Right ventricle myocardium superior (tissue), 1 donor: Measurements from ENCODE around the gene THSD7A. TPM values are rescaled to one million over a fixed set of nuclear protein-coding genes. Genes with fewer than 3 reads are reported as not detected.
A peak's percentile ranks its signal among the peaks of the same experiment; 100 is the strongest.

Experiments used
- ATAC-seq: fragments of 200-7000 bp; cut with Tn5 transposase; one replicate; pipeline ENCODE4 v1.9.1; 2020; ENCODE audit warnings: mild to moderate bottlenecking; ENCODE audit not compliant: poor library complexity
- DNase-seq: peaks from one replicate; pipeline ENCODE4 v3.0.0-alpha.2; 2020
- intact Hi-C: fragments of 100-400 bp; cut with DNase I; formaldehyde crosslinking; loops from one replicate; pipeline ENCODE4 v1.11.2; 2022
- total RNA-seq: library from RNA; stranded (reverse); fragmentation: NEBNext Ultra II Directional; extraction: Animal tissue kit (Norgen Biotek cat#: 25700); gene quantifications from one replicate; pipeline ENCODE4 v1.2.1, GENCODE V29; 2021
- donor health status: DM: no; HTN: yes; CAD: no; lungs with severe emphysema.

The THSD7A gene
- total RNA-seq, 1 donor from 2014 or later: 0.70 TPM

DNA sequence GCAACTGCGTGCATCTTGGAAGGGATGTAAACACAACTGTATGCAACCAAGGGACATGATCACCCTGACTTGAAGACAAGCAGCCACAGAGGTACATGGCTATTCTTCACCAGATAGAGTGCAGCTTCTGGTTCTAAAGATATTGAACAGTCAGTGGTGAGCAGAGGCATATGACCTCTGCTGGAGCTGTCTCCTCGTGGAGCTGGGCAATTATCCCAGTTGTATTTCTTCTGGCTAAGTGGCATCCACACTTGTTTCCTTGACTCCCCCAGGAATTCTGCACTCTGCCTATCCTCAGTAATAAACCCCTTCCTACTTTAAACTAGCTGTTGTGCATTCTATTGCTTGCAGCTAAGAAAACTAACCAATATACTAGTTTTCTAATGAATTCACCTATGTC lies 216.8 kb downstream of the THSD7A start:
- intact Hi-C loops: no loop called here
- no peak for DNase-seq
- ATAC-seq: no peak

DNA sequence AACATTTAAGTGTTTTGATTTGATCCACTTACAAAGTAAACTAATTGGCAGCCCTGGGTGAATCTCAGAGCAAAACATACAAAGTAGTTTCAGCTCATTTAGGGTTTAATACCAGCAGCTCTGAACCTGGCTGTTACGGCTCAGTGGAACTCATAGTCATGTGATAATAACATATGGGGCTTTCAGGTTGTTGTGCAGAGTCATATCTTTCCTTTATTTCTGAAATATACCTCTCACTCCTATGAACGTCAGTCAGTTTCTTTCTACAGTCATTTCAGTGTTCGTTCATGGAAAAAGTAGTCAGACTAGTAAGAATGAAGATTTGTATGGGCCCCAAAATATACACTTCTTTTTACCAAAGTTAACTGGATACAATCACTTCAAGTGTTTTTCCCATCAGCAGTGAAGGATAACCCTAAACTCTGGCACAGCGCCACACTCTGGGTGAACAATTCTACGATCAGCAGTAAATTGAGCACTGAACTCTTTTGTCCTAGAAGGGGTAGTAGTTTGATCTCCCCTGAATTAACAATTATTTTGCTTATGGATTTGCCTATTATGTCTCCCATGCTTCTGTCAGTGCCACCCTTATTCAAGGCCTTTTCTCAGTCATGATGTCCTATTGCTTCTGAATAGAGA lies 218.6 kb downstream of the THSD7A start:
- ATAC-seq (no peak), DNase-seq (no peak)
- intact Hi-C loops: no loop called here

DNA sequence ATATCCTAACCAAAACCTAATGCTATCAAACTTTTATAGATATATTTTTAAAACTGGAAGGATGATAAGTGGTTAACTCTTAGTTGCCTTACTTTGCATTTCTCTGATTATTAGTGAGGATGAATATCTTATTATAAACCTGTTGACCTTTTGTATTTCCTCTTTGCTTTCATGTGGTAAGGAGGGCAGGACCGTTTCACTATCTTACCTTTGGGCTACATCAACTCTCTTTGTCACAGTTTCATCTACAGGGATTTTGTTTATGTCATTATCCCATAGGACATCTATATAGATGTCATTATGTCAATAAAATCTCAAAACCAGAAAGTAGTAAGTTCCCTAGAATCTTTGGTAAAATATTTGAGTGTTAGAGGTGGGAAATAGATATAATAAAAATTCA lies 219.3 kb downstream of the THSD7A start:
- DNase-seq (no peak), ATAC-seq (no peak)
- intact Hi-C loops: no loop called here

DNA sequence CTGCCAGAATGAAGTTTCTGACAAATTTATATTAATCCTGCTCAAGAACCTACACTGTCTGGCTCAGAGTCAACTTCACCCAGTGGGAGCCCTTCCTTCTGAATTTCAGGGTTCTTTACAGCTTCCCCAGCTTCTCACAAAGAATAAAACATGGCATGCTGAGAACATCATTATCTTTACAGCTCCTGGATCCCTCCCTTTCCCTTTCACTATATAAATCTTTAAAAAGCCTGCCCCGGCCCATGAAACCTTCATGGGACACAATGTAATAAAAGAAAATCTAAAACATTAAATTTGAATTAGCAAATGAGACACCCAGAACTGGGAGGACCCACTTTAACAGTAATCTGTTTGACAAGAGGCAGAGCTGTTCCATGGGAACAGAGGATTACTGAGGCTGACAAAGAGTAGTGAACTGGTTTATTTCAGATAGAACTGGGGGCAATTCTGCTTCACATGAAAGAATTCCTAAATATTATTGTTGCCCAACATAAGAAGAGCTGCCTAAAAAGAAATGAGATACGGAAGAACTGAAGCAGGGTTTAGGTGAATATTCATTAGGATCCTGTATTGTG lies 222.8 kb downstream of the THSD7A start:
- ATAC-seq (no peak), DNase-seq (no peak)
- intact Hi-C loops: no loop called here

DNA sequence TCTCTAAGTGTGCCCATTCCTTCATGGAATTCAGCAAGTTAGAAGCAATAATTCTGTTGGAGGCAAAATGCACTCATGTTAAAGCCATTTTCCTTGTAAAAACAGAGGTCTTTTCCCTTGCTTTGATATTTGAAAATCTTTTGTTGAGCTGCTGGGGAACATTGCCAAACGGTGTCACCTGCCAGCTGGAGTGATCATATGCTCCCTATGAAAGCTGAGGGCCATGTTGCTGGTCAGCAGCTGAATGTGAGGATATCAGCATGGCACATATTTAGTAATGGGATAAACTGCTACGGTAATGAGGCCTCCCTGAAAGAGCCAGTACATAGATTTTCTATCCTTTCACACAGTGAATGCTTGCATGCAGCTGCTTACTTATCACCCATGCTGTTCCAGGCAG lies 224.3 kb downstream of the THSD7A start:
- DNase-seq (peak; percentile 49), ATAC-seq (no peak)
- intact Hi-C loops: no loop called here

DNA sequence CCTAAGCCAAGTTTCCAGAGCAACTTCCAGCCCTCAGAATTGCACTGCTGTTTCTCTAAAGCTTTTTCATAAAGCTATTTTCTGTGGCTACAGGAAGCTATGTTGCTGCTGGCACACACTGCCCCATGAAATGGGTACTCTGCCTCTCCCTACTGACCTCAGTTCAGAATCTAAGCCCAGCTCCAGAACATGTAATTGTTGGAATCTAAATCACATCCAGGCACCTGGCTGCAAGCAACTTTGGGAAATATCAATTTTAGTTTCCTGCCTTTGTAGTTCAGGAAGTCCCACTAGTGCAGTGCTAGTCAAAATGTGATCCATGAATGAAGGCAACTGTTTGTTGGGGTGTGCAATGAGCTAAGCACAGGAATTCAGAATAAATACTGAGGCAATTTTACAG lies 226.2 kb downstream of the THSD7A start:
- ATAC-seq: no peak
- DNase-seq: no peak
- intact Hi-C loops: no loop called here

DNA sequence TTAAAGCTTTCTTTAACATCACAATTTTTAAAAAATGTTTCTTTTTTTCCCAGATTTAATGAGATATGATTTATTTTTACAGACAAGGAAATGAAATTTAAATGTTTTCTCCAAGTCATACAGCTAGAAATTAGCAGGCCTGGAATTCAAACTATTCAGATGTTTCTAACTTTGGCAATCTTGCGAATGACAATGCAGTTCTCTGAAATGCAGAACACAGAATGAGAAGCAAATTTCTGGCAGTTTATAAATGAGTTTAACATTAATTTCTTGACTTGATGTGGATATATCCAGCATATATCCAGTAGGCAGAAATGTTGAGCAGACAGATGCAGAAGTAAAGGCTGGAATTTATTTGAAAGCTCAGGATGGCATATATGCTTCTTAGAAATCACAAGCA lies 227.5 kb downstream of the THSD7A start:
- ATAC-seq (no peak), DNase-seq (no peak)
- intact Hi-C loops: no loop called here

DNA sequence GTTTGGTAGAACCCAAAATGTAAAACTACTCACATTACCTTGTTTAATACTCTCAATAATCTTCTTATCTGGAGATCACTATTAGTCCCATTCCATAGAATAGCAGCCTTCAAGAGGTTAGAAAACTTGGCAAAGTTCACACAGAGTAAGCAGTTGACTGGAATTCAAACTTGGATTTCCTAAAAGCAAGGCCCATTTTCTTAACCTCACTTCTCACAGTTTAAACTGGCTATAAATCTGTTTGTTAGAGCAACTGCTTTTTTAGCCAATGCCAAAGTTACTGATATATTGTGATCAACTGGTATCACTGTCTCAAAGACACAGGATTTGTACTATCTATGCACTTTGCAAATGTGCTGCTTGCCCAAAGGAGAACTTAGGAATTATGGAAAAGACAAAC lies 230.2 kb downstream of the THSD7A start:
- DNase-seq (no peak), ATAC-seq (no peak)
- intact Hi-C loops: no loop called here

DNA sequence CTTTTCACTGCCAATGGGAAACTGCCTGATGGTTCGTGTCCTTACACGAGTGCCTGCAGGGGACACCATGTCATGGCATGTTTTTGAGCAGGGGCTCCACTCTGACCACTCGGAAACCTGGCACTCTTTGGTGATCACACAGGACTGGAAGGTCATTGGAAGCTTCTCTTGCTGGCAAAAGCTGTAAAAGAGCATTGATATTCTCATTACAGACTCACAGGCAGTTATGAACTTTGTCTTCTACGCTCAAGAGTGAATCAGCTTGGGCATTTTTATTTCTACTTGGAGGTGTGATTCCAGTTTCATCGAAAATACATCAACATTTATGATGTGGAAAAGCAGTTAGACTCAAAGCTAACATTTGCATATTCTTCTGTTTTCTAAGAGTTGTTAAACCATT lies 238.7 kb downstream of the THSD7A start:
- intact Hi-C loops: no loop called here
- DNase-seq: no peak

DNA sequence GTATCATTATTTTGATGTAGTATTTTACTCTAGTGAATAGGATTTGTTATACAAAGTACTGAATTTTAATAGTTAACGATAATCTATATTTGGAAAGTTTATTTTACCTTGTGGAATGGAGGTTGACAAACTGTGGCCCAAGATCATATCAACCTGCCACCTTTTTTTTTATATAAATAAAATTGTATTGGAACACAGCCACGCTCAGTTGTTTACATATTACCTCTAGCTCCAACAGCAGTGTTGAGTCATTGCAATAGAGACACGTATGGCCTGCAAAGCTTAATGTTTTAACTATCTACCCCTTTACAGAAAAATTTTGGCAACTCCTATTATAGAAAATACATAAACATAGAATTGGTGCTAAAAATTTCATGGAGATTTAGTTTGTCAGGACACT lies 239.3 kb downstream of the THSD7A start:
- ATAC-seq: no peak
- intact Hi-C loops: no loop called here
- DNase-seq: no peak

More for the DNA sequence above, 238.7 kb downstream of the THSD7A start:
- no peak for ATAC-seq

DNA sequence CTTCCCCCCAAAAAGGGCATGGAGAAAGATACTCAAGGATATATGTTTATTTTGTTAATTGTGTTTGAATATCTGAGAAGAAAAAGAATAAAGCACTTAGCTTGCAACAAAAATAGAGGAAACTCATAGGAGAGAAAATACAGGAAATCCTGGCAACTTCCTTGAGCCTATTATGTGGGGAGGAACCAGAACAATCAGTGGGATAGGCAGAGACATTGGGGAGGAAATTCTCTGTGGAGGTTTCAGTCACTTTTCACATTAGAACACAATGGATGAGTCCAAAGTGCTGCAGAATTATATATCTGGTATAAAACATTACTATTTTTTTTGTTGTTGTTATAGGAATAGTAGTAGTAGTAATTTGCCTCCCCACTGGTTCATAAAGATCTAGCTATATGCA lies 240.1 kb downstream of the THSD7A start:
- DNase-seq (no peak), ATAC-seq (no peak)
- intact Hi-C loops: no loop called here

DNA sequence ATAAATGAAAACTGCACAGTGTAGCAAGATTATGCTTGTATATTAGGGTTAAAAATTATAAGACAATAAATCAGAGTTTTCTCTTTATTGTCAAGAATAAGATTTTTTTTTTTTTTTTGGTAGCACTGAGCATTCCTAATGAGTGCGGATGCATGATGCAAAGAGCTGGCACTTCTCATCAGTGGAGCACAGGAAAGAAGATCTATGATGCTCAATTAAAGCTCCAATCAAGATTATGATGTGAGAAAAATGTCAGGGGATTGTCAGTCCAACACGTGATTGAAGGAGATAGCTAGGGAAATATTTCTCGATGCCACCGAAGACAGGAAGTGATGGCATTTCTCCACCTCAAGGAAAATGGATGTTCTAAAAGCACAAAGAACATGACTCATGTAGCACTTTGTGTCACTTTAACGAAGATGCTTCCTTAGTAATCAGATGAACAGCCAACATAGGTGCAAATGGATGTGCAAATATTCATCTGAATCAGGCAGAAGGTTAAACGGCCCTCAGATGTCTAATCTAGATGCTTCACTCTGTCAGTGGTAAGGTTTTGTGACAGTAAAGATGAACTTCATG lies 240.9 kb downstream of the THSD7A start:
- ATAC-seq (no peak), DNase-seq (no peak)
- intact Hi-C loops: no loop called here

DNA sequence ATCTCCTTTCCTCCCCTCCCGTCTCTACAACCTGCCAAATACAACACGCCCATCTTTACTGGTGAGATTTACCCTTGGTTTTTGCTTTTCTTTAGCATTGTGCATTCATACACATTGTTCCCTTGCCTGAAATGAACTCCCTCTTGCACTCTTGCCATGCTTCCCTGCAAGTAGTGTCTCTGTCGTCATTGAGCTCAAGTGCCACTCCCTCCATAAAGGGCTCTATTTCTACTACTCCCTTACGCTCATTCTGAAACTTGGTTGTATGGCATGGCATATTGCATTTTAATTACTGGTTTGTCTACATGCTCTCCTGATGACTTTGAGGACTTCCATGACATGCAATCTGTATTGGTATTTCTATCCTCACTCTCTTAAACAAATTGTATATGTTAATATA lies 242.7 kb downstream of the THSD7A start:
- no peak for DNase-seq
- intact Hi-C loops: no loop called here
- ATAC-seq: no peak

DNA sequence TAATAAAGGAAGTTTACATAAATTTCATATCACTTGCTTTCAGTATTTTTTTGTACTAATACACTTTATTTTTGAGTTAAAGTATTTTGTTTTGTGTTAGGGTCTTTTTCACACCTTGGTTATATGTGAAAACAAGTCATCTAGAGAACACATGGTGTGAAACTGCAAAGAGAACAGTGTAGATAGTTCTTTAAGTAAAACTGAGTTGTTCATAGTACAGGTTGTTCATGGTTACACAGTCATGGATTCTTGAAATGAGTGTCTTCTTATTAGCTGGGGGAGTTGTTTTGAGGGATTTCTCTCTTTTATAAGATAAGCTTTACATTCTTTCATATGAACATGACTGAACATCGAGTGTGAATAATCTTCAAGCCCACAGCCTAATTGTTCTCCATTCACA lies 244.2 kb downstream of the THSD7A start:
- DNase-seq (no peak), ATAC-seq (no peak)
- intact Hi-C loops: no loop called here

DNA sequence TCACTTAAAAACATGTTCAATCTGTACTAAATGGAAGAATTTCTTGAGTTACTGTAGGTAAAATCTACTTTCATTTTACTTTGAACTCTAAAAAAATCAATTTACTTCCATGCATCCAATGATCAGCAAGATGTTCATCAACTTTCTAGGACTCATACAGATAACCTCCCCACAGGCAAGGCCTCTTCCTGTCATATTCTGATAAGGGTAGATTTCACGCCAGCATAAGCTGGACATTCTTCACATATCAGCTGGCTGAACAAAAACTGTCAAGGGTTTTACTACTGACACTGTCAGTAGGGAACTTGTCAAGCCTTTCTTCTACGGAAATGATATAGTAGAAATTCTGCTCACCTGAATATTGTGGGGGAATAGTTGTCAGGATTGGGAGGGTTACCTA lies 244.9 kb downstream of the THSD7A start:
- DNase-seq (no peak), ATAC-seq (no peak)
- intact Hi-C loops: no loop called here

DNA sequence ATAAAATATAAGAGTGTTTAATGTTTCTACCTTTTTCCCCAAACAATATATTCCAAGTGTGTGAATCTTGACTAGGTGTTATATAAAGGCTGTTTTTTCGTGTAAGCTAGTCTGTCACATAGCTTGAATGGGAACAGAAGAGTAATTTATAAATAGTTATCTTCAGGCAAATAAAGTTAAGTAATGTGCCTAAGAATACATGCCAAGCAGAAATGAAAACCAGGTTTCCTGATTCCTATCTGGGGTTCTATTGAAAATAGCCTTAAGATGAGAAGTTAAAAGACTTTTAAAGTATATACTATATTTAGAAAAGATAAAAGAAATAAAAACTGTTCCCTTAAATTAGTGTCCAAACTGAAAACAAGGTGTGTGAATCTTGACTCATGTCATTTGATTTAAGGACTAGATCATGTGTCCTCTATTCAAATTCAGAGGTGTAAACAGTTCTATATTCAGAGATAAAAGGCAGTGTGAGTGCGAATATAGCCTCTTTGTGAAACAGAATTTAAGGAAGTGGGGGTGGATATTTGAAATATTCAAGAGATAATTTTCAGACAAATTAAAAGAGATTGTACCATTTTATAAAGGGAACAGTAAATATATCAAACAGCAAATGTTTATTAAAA lies 247.5 kb downstream of the THSD7A start:
- DNase-seq: no peak
- intact Hi-C loops: no loop called here
- no peak for ATAC-seq

DNA sequence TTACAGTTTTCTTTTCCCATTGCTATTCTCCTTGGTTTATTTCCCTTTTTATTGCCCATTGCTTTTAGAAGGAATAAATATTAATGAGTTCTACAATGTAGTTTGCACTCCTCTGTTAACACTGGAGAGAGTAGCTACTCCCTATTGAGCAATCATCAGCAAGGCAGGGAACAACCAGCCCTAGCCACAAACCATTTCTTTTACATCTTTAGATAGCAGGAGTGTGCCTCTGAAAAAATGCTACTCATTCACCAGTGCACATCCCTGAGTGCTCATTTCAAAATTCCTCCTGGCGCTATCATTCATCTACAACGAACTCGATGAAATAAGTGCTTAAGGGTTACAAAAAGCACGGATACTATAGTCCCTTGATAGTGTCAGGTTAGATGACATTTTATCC lies 252.9 kb downstream of the THSD7A start:
- no peak for ATAC-seq
- intact Hi-C loops: no loop called here
- DNase-seq: no peak

DNA sequence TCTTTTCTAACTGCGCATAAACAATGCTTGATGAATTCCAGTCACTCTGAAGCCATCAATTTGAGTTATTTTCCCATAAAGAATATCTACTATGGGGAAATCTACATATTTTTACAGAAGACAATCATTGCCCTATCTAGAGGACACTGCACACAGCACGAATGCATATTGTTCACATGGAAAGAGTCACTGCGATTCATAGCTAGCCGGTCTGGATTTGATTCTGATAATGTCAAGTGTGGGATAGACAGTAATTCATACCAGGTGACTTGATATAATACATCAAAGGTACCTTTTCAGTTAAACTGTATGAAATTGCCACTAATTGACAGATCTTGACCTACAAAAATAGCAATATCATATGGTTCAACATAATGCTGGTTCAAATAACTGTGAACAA lies 255.7 kb downstream of the THSD7A start:
- ATAC-seq: no peak
- DNase-seq: no peak
- intact Hi-C loops: no loop called here

DNA sequence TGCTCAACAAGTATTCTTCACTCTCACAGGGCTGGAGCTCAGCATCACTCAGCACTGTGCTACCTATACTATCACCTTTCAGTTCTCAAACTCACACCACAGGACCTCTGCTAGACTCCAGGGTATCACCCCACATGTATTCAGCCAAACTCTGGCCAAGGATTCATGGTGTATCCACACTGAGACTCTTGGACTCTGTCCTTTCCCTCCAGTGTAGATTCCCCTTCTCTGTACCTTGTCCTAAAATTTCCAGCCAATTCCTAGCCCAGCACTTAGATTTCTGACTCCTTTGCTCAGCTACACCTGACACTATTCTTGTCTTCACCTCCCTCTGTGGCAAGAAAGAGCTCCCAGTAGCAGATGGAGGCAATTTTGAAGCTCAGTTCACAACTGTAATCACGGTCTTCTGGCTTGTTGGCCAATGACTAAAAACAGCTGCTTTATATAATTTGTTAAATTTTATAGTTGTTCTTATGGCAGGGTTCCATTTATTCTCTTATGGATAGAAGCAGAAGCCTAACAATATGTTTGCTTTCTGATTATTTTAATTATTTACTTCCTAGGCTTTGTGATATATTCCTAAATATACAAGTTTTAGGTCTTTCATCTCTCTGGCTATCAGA lies 258.8 kb downstream of the THSD7A start:
- ATAC-seq: no peak
- DNase-seq: no peak
- intact Hi-C loops: no loop called here
